ENCODE data around the gene ACTR1B.

DNA sequence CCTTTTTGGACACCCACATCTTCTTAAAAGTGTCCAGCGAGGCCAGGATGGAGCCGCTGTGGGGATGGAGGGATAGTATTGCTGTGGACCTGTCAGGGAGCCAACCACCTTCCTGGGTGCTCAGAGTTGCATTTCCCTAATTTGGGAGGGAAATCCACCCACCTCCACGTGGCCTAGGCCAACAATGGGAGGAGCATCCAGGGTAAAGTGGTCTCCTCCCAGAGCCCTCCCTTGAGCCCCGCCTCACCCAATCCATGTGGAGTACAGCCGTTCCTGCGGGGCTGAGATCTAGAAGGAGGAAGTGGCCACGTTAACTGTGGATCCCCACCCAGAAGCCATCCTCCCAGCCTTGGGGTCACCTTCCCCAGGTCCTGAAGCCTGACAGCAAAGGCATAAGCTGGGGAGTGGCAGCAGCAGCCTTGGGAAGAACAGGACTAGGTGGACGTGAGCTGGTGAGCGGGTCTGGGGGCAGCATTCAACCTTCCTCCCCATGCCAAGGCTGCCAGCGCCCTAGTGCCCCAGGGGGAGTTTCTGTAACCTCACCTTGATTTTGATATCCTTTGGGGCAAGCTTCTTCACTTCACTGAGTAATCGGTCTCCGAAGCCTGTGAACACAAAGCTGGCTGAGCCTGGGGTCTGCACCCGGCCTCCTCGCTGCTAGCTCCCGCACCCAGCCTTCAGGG lies 6.8 kb downstream of the ACTR1B start:
- TF ChIP-seq EZH2 (IDR thresholded peaks at IDR 0.05; ENCODE audit: low read depth, unreplicated experiment) (no peak), CTCF (conservative IDR thresholded peaks at IDR 0.05; ENCODE audit: low read depth in 2 of 2) (no peak), ZNF331 (CRISPR knock-in tag; IDR thresholded peaks at IDR 0.05; ENCODE audit: low read depth) (no peak), POLR2AphosphoS5 (IDR thresholded peaks at IDR 0.05; ENCODE audit: low read depth) (no peak), EZH2phosphoT487 (IDR thresholded peaks at IDR 0.05; ENCODE audit: unreplicated experiment) (no peak), JUNB (IDR thresholded peaks at IDR 0.05; ENCODE audit: unreplicated experiment) (no peak), STAT1 (IDR thresholded peaks at IDR 0.05; ENCODE audit: unreplicated experiment) (no peak), CREB1 (CRISPR knock-in tag; IDR thresholded peaks at IDR 0.05; ENCODE audit: low read depth) (no peak)
- TF ChIP-seq, protein P1, sequence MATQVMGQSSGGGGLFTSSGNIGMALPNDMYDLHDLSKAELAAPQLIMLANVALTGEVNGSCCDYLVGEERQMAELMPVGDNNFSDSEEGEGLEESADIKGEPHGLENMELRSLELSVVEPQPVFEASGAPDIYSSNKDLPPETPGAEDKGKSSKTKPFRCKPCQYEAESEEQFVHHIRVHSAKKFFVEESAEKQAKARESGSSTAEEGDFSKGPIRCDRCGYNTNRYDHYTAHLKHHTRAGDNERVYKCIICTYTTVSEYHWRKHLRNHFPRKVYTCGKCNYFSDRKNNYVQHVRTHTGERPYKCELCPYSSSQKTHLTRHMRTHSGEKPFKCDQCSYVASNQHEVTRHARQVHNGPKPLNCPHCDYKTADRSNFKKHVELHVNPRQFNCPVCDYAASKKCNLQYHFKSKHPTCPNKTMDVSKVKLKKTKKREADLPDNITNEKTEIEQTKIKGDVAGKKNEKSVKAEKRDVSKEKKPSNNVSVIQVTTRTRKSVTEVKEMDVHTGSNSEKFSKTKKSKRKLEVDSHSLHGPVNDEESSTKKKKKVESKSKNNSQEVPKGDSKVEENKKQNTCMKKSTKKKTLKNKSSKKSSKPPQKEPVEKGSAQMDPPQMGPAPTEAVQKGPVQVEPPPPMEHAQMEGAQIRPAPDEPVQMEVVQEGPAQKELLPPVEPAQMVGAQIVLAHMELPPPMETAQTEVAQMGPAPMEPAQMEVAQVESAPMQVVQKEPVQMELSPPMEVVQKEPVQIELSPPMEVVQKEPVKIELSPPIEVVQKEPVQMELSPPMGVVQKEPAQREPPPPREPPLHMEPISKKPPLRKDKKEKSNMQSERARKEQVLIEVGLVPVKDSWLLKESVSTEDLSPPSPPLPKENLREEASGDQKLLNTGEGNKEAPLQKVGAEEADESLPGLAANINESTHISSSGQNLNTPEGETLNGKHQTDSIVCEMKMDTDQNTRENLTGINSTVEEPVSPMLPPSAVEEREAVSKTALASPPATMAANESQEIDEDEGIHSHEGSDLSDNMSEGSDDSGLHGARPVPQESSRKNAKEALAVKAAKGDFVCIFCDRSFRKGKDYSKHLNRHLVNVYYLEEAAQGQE (IDR thresholded peaks at IDR 0.05; ENCODE audit: unreplicated experiment) = no peak
- TF ChIP-seq, protein P2, sequence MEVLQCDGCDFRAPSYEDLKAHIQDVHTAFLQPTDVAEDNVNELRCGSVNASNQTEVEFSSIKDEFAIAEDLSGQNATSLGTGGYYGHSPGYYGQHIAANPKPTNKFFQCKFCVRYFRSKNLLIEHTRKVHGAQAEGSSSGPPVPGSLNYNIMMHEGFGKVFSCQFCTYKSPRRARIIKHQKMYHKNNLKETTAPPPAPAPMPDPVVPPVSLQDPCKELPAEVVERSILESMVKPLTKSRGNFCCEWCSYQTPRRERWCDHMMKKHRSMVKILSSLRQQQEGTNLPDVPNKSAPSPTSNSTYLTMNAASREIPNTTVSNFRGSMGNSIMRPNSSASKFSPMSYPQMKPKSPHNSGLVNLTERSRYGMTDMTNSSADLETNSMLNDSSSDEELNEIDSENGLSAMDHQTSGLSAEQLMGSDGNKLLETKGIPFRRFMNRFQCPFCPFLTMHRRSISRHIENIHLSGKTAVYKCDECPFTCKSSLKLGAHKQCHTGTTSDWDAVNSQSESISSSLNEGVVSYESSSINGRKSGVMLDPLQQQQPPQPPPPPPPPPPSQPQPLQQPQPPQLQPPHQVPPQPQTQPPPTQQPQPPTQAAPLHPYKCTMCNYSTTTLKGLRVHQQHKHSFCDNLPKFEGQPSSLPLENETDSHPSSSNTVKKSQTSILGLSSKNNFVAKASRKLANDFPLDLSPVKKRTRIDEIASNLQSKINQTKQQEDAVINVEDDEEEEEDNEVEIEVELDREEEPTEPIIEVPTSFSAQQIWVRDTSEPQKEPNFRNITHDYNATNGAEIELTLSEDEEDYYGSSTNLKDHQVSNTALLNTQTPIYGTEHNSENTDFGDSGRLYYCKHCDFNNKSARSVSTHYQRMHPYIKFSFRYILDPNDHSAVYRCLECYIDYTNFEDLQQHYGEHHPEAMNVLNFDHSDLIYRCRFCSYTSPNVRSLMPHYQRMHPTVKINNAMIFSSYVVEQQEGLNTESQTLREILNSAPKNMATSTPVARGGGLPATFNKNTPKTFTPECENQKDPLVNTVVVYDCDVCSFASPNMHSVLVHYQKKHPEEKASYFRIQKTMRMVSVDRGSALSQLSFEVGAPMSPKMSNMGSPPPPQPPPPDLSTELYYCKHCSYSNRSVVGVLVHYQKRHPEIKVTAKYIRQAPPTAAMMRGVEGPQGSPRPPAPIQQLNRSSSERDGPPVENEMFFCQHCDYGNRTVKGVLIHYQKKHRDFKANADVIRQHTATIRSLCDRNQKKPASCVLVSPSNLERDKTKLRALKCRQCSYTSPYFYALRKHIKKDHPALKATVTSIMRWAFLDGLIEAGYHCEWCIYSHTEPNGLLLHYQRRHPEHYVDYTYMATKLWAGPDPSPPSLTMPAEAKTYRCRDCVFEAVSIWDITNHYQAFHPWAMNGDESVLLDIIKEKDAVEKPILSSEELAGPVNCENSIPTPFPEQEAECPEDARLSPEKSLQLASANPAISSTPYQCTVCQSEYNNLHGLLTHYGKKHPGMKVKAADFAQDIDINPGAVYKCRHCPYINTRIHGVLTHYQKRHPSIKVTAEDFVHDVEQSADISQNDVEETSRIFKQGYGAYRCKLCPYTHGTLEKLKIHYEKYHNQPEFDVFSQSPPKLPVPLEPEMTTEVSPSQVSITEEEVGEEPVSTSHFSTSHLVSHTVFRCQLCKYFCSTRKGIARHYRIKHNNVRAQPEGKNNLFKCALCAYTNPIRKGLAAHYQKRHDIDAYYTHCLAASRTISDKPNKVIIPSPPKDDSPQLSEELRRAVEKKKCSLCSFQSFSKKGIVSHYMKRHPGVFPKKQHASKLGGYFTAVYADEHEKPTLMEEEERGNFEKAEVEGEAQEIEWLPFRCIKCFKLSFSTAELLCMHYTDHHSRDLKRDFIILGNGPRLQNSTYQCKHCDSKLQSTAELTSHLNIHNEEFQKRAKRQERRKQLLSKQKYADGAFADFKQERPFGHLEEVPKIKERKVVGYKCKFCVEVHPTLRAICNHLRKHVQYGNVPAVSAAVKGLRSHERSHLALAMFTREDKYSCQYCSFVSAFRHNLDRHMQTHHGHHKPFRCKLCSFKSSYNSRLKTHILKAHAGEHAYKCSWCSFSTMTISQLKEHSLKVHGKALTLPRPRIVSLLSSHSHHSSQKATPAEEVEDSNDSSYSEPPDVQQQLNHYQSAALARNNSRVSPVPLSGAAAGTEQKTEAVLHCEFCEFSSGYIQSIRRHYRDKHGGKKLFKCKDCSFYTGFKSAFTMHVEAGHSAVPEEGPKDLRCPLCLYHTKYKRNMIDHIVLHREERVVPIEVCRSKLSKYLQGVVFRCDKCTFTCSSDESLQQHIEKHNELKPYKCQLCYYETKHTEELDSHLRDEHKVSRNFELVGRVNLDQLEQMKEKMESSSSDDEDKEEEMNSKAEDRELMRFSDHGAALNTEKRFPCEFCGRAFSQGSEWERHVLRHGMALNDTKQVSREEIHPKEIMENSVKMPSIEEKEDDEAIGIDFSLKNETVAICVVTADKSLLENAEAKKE (CRISPR knock-in tag; IDR thresholded peaks at IDR 0.05) = no peak
- TF ChIP-seq, protein P3, sequence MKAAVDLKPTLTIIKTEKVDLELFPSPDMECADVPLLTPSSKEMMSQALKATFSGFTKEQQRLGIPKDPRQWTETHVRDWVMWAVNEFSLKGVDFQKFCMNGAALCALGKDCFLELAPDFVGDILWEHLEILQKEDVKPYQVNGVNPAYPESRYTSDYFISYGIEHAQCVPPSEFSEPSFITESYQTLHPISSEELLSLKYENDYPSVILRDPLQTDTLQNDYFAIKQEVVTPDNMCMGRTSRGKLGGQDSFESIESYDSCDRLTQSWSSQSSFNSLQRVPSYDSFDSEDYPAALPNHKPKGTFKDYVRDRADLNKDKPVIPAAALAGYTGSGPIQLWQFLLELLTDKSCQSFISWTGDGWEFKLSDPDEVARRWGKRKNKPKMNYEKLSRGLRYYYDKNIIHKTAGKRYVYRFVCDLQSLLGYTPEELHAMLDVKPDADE (IDR thresholded peaks at IDR 0.05) = no peak

All from GM23338 (cell line).